ENCODE measurements around the gene AP4E1.
"Not testable (repeated sequence)": the region's sequence is repeated elsewhere in the genome, so short reads cannot be mapped to it uniquely, and the experiment has no call there.

The AP4E1 gene

DNA sequence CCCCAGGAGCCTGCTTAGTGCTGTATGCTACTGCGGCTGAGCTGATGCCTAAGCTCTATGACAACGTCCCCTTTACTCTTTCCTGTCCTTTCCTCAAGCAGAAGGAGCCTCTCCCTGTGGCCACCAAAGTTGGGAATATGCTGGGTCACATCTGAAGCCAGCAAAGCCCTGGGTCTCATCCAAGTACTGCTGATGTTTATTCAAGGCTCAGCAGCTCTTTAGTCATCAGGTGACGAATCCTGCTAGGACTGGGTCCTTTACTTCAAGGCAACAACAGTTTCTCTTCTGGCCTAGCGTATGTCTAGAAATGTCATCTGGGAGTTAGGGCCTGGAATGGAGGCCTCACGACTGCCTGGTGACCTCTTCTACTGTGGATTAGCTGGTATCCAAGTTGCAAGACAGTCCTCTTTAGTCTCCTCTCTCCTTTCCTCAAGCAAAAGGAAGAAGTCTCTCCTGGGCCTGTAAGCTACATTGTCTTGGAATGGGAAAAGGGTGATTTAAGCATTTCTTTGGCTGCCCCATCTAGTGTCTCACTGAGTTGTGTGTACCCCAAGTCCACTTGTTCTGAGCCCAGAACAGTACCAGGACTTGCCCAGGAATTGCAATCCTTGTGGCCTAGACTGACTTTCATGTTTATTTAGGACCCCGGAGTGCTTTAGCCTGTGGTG is 122.3 kb downstream of the AP4E1 start:
- DNase-seq, result no peak

DNA sequence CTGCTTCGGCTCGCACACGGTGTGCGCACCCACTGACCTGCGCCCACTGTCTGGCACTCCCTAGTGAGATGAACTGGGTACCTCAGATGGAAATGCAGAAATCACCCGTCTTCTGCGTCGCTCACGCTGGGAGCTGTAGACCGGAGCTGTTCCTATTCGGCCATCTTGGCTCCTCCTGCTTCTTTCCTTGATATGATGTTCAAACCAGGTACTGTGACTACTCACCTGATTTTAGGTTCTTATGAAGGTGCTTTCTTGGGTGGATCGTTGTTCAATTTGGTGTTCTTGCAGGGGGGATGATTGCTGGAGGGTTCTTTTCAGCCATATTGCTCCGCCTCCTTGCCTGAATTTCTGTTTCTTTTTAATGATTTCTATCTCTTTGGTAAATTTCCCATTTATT is 129.0 kb downstream of the AP4E1 start:
- not testable (repeated sequence) for DNase-seq

DNA sequence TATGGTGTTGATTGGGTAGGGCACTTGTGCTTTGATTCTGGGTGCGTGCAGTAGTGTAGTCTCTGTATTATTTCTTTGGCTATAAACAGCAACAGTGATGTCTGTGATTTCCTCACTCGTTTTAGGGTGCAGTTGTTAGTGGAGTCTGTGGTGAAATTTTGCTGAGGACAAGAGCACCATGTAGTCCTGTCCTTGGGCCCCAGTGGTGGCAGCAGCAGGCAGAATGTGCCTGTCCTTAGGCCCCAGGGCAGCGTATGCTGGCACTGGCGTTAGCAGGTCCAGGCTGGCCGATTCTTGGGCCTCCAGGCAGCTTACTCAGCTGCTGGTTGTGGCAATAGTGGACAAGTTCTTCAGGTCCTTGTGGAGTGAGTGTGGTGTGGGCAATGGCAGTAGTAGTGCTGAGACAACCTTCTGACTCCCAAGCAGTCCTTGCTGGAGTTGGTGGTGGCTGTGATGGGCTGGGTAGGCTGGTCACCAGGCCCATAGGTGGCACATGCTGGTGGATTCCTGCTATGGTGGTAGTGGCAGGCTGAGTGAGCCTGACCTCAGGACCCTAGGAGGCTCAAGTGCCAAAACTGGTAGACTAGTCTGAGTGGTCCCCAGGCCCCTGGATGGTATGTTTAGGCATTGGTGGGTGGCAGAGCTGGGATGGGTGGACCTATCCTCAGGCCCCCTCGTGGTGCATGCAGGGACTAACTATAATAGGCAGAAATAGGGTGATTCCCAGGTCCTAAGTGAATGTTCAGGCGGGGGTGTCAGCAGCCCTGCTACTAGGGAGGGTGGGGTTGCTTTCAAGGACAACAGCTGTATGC is 129.9 kb downstream of the AP4E1 start:
- no peak for DNase-seq

DNA sequence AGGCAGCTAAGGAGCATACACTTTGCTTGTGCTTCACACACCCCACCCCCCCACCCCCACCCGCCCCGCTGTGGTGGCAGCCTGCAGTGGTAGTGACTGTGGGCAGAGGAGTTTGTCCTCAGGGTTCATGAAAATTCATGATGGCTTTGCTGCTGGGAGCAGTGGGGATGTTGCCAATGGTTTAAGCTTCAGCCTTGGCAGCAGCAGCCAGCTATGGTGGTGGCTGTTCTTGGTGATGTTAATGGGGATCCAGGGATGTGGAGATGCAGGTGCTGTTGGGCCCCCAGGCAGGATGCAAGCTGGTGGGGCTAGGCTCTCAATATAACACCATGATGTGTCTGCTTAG is 130.5 kb downstream of the AP4E1 start:
- DNase-seq, result no peak

DNA sequence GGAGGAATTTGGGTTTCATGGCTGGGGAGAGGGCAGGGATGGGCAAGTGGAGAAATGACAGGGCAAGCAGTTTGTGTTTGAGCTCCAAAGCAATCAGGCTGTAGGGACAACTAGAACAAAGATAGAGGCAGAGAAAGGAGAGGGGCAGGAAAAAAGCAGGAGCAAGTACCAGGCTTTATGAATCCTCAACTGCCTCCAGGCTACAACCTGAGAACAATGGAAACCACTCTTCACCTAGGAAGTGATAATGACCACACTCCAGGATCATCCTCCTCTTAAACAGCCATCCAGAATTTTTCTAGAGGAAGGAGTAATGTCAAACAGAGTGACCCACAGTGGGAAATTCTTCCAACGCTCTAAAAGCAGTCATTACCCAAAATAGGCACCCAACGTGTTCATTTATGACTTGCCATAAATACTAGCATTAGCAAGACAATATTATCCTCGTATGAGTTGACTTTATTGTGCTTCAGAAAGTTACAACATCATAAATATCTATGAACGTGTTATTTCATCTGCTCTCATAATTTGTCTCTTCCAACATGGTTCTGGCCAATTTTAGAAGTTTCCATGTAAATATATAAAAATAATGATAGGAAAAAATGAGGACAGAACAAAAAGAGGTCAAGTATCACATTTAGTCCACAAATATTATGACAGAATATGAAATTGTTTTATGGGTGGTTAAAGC is 135.7 kb downstream of the AP4E1 start:
- DNase-seq, result no peak

DNA sequence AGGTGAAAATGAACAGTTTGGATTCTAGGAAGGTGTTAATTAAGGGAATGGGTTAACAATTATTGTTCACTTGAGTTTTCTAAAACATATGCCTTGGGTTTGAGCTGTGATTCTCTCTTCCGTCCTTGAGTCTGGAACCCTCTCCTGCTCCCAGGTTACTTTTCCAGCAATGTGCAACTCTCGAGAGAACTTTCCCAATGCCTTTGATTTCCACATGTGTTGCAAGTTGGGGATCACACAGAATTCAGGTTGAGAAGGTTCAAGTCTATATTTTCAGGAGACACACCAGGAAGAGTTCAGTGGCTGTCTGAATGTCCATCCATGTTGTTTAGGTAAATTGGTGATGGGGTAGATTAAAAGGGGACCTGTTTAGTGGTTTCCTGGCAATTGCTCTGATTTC is 137.5 kb downstream of the AP4E1 start:
- no peak for DNase-seq

DNA sequence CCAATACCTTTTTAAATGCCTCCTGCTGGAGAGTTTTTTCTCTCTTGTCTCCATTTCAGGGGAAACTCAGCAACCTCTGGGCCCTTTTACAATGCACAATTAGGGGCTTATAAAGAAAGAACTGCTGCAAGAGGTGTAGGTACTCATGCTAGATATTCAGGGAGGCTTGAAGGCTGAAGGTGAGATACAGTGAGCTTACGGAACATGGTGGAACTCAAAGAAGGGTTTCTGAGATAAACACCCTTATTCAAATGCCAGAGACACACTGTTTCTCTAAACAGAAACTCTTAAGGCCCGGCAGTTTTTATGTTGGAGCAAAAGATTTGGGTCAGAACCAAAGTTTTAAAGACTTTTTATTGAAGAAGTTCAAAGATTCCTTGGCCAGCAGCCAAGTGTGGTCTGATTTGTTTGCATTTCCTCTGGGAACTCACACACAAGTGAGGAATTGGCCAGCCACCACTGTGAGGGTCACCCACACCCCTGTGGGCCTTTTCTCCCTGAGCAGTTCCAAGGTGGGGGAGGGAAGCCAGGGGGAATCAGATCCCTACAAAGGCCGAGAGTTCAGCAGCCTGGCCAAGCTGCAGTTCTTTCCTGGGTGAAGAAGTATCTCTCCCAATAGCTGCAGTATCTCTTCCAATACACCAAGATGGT is 138.4 kb downstream of the AP4E1 start:
- no peak for DNase-seq

DNA sequence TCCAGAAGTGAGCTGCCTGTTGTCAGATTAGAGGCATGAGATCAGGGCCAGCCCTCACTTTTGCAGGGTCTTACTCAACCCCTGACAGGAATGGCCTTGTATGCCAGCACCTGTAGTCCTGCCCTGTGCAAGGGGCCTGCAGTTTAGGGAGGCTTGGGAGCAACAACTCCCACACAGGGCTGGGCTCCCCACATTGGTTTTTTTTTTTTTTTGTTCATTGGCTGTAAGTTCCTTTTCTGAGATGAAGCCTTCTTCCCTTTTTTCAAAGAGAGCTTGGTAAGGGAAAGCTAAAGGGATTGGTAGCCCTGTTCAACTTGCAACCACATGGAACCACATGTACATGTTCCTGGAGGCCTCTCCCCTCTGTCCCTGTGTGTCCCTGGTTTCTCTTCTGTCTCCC is 139.8 kb downstream of the AP4E1 start:
- DNase-seq, result no peak

DNA sequence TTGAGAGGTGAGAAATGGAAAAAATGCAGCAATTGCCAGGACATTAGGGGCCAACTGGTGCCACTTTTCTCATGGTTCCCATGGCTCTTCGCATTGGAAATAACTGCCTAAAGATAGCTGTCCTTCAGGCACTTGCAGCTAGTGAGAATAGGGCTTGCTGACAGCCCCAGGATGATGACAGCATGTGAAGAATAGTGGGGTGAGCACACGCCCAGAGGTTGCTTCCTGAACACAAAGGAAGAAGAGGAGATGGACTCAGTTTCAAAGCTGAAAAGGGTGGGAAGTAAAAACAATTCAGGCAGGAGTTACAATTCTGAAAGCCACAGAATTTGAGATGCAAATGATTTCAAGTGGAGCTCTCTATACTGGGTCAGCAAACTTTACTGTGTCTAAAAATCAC is 140.6 kb downstream of the AP4E1 start:
- no peak for DNase-seq

DNA sequence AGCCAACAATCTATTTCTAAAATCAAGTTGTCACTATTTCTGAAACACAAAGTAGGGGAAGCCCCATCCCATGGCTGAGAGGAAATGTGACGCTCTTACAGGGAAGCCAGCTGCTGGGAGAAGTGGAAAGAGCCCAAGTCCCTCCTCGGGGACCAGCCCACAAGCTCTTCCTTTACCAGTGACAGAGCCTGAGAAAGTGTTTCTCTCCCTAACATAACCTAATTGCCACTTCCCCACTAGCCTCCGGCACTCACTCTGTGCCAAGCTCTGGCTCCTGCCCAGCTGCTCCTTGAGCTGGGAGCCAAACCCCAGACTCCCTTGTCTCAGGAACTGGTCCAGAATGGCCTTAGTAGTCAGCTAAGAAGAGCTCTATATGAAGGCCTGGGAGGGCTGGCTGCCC is 143.3 kb downstream of the AP4E1 start:
- DNase-seq, result no peak

DNA sequence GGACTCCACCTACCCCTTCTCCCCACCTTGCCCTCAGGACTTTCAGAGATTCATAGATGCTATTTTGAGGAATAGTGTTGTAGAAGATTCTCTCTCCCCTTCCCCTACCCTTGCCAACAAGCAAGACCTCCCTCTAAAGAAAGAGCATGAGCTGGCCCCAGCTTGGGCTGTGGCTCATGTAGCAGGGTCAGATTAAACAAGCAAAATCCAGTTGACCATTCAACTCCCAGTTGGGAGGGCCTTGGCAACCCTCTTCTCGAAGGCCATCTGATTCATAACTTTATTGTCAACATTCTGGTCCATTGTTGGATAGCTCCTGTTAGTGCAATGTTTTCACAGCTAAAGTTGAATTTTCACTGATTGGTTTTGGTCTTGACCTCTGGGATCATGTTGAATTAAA is 145.1 kb downstream of the AP4E1 start:
- no peak for DNase-seq

DNA sequence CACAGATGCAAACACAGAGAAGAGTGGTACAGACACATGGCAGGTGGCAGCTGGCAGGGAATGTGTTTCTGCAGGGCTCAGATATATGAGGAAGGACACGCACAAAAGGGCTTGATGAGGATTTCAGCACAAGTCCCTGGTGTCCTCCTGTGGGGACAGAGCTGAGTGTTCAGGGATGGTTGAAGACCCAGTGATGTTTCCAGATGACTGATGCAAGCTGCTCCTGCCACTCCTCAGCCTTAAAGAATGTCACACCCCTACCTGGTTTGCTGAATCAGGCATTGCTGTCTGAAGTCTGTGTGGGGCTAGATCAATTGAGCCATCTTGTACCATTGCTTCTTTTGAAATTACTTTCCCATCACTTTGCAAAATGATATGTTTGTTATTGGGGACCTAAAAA is 146.1 kb downstream of the AP4E1 start:
- DNase-seq, result no peak

Measured in NCI-H2081 treated with DMSO at 0.1 percent for 48 hours (cell line).